ENCODE measurements around the gene GALNT2. TPM values are rescaled to one million over a fixed set of nuclear protein-coding genes. Genes with fewer than 3 reads are reported as not detected.
A peak's percentile ranks its signal among the peaks of the same experiment; 100 is the strongest.

GALNT2 gene
- total and polyA plus RNA-seq, 9 of the 15 experiments (the other 6 are each of a cell fraction or from before 2014, with no cell fraction given) = 1.6 to 106 (median 51.9) TPM

DNA sequence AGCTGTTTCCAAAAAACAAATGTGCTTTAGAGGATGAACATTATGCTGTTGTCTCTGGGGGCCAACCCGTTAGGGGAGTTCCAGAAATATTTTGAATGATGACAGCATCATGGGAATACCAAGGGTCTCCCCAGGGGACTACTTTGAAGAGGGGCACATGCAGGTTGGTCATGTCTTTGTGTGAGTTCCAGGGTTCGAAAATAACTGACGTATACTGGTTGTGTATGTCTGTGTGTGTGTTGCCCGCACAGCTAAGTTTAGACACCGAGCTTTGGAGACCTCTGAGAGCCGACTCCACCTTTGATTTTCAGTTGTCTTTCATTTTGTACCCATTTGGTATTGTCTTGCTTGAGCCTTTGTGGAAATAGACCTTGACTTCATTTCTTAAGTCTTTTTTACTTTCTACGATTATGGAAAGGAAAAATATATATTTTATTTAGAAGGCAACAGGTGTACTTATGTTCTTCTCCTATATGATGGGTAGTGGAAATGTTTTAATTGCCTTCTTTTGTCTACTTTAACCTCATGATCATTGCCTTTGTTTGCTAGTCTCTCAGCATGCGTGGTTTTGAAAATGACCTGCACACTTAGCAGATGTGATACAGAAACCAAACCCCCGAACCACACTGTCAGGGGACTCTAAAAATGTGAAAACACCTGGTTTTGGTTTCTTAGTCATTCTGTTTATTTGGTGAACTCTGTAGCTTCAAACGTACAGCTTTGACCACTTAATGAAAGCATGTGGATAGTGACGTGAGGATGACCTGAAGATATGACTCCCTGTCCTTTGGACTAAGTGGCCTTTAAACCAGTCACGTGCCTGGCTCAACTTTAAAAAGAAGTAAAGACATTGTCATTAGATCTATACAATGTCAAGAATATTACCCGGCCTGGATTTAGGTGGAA, 56.5 kb downstream of the GALNT2 start (continued):
- TF ChIP-seq, protein P1, sequence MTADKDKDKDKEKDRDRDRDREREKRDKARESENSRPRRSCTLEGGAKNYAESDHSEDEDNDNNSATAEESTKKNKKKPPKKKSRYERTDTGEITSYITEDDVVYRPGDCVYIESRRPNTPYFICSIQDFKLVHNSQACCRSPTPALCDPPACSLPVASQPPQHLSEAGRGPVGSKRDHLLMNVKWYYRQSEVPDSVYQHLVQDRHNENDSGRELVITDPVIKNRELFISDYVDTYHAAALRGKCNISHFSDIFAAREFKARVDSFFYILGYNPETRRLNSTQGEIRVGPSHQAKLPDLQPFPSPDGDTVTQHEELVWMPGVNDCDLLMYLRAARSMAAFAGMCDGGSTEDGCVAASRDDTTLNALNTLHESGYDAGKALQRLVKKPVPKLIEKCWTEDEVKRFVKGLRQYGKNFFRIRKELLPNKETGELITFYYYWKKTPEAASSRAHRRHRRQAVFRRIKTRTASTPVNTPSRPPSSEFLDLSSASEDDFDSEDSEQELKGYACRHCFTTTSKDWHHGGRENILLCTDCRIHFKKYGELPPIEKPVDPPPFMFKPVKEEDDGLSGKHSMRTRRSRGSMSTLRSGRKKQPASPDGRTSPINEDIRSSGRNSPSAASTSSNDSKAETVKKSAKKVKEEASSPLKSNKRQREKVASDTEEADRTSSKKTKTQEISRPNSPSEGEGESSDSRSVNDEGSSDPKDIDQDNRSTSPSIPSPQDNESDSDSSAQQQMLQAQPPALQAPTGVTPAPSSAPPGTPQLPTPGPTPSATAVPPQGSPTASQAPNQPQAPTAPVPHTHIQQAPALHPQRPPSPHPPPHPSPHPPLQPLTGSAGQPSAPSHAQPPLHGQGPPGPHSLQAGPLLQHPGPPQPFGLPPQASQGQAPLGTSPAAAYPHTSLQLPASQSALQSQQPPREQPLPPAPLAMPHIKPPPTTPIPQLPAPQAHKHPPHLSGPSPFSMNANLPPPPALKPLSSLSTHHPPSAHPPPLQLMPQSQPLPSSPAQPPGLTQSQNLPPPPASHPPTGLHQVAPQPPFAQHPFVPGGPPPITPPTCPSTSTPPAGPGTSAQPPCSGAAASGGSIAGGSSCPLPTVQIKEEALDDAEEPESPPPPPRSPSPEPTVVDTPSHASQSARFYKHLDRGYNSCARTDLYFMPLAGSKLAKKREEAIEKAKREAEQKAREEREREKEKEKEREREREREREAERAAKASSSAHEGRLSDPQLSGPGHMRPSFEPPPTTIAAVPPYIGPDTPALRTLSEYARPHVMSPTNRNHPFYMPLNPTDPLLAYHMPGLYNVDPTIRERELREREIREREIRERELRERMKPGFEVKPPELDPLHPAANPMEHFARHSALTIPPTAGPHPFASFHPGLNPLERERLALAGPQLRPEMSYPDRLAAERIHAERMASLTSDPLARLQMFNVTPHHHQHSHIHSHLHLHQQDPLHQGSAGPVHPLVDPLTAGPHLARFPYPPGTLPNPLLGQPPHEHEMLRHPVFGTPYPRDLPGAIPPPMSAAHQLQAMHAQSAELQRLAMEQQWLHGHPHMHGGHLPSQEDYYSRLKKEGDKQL (CRISPR knock-in tag; IDR thresholded peaks at IDR 0.05; ENCODE audit: borderline replicate concordance) = no peak
- TF ChIP-seq CHD1 (IDR thresholded peaks at IDR 0.05; ENCODE audit: low read length) (no peak), ZC3H11A (IDR thresholded peaks at IDR 0.05; ENCODE audit: low read depth, low read length) (no peak), DMBX1 (CRISPR knock-in tag; IDR thresholded peaks at IDR 0.05; ENCODE audit: borderline replicate concordance) (peak; percentile 63; the same call in 1 of the 2 replicates), ZKSCAN3 (CRISPR knock-in tag; IDR thresholded peaks at IDR 0.05) (no peak)
- TF ChIP-seq, protein P2, sequence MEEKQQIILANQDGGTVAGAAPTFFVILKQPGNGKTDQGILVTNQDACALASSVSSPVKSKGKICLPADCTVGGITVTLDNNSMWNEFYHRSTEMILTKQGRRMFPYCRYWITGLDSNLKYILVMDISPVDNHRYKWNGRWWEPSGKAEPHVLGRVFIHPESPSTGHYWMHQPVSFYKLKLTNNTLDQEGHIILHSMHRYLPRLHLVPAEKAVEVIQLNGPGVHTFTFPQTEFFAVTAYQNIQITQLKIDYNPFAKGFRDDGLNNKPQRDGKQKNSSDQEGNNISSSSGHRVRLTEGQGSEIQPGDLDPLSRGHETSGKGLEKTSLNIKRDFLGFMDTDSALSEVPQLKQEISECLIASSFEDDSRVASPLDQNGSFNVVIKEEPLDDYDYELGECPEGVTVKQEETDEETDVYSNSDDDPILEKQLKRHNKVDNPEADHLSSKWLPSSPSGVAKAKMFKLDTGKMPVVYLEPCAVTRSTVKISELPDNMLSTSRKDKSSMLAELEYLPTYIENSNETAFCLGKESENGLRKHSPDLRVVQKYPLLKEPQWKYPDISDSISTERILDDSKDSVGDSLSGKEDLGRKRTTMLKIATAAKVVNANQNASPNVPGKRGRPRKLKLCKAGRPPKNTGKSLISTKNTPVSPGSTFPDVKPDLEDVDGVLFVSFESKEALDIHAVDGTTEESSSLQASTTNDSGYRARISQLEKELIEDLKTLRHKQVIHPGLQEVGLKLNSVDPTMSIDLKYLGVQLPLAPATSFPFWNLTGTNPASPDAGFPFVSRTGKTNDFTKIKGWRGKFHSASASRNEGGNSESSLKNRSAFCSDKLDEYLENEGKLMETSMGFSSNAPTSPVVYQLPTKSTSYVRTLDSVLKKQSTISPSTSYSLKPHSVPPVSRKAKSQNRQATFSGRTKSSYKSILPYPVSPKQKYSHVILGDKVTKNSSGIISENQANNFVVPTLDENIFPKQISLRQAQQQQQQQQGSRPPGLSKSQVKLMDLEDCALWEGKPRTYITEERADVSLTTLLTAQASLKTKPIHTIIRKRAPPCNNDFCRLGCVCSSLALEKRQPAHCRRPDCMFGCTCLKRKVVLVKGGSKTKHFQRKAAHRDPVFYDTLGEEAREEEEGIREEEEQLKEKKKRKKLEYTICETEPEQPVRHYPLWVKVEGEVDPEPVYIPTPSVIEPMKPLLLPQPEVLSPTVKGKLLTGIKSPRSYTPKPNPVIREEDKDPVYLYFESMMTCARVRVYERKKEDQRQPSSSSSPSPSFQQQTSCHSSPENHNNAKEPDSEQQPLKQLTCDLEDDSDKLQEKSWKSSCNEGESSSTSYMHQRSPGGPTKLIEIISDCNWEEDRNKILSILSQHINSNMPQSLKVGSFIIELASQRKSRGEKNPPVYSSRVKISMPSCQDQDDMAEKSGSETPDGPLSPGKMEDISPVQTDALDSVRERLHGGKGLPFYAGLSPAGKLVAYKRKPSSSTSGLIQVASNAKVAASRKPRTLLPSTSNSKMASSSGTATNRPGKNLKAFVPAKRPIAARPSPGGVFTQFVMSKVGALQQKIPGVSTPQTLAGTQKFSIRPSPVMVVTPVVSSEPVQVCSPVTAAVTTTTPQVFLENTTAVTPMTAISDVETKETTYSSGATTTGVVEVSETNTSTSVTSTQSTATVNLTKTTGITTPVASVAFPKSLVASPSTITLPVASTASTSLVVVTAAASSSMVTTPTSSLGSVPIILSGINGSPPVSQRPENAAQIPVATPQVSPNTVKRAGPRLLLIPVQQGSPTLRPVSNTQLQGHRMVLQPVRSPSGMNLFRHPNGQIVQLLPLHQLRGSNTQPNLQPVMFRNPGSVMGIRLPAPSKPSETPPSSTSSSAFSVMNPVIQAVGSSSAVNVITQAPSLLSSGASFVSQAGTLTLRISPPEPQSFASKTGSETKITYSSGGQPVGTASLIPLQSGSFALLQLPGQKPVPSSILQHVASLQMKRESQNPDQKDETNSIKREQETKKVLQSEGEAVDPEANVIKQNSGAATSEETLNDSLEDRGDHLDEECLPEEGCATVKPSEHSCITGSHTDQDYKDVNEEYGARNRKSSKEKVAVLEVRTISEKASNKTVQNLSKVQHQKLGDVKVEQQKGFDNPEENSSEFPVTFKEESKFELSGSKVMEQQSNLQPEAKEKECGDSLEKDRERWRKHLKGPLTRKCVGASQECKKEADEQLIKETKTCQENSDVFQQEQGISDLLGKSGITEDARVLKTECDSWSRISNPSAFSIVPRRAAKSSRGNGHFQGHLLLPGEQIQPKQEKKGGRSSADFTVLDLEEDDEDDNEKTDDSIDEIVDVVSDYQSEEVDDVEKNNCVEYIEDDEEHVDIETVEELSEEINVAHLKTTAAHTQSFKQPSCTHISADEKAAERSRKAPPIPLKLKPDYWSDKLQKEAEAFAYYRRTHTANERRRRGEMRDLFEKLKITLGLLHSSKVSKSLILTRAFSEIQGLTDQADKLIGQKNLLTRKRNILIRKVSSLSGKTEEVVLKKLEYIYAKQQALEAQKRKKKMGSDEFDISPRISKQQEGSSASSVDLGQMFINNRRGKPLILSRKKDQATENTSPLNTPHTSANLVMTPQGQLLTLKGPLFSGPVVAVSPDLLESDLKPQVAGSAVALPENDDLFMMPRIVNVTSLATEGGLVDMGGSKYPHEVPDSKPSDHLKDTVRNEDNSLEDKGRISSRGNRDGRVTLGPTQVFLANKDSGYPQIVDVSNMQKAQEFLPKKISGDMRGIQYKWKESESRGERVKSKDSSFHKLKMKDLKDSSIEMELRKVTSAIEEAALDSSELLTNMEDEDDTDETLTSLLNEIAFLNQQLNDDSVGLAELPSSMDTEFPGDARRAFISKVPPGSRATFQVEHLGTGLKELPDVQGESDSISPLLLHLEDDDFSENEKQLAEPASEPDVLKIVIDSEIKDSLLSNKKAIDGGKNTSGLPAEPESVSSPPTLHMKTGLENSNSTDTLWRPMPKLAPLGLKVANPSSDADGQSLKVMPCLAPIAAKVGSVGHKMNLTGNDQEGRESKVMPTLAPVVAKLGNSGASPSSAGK (IDR thresholded peaks at IDR 0.05) = peak; percentile 82
- TF ChIP-seq, protein P3, sequence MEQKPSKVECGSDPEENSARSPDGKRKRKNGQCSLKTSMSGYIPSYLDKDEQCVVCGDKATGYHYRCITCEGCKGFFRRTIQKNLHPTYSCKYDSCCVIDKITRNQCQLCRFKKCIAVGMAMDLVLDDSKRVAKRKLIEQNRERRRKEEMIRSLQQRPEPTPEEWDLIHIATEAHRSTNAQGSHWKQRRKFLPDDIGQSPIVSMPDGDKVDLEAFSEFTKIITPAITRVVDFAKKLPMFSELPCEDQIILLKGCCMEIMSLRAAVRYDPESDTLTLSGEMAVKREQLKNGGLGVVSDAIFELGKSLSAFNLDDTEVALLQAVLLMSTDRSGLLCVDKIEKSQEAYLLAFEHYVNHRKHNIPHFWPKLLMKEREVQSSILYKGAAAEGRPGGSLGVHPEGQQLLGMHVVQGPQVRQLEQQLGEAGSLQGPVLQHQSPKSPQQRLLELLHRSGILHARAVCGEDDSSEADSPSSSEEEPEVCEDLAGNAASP (IDR thresholded peaks at IDR 0.05) = no peak

Data from K562 (cell line).